ENCODE data around the gene PRND.
A peak's percentile ranks its signal among the peaks of the same experiment; 100 is the strongest.
"Not testable (repeated sequence)": the region's sequence is repeated elsewhere in the genome, so short reads cannot be mapped to it uniquely, and the experiment has no call there.

Gene PRND

DNA sequence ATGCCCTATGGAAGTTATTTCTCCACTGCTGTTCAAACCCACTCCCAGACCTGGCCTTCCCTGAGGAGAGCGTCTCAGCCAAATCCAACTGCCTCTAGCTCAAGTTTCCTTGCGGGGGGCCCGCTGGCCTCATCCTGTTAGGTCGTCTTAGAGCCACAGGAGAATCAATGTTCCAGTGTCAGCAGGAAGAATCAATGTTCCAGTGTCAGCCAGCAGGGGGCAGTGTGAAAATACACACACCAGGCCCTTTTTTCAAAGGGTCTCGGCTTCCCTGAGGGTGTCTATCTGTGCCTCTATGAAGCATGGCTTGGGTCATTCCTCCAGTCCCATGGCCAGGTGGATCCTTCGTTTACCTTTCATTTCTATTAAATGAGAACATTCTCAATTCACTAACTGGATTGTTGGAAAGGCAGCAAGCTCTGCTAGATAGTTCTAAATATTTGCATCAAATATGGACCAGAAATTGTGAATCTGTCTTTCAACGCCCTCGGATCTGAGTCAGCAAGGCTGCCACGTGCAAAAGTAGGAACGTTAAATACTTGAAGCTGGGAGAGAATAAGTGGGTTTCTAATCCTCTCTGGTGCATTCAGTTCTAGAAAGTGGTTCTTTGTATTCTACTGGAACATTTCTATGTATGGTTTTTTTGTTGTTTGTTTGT is 19.2 kb downstream of the PRND start:
- DNase-seq, result peak; percentile 59

DNA sequence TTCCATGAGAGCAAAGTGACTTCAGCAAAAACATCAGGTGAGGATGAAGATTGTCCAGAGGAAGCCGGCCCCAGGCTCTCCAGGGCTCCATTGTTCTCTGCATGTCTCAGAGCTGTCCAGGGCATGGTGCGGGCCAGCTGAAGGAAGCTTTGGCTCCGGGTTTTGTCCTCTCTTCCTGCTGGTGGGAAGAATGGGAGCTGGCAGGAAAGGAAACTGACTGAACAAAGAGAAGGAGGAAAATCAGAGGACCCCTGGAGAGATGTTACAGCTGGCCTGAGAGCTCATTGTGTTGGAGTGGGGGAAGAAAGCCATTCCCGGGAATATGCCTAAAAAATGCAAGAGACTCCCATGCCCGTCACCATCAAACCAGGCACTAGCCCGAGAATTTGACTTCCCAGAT is 27.1 kb downstream of the PRND start:
- no peak for DNase-seq

DNA sequence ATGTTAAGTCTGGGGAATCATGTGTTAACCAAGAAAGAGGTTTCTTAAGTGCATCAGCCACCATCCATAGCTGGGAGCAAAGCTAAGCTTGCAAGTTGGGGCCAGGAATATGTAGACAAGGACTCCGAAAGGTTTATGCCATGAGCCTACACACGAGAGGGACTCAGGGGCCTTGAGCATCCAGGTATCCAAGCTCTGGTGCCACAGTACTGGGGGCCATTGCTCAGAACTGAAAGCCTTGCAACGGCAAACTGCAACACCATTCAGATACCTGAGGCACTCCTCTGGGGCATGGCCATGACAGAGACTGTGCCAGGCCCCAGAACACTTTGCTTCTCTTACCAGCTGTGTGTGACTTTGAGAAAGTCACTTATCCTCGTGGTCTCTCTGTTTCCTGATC is 27.6 kb downstream of the PRND start:
- DNase-seq, result no peak

DNA sequence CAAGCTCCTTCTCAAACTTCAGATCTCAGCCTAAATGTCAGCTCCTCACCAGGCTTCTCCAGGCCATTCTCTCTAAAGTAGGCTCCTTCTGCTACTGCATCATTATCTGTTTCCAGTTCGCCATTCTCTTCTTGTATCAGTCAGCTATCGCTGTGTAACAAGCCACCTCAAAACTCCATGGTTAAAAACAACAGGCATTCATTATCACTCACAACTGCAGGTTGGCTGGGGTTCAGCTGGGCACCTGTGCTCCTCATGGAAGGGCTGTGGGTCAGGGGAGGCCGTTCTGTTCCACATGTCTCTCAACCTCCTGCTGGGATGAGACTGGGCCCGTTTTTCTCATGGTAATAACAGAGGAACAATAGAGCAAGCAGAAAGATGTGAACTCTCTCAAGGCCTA is 28.7 kb downstream of the PRND start:
- no peak for DNase-seq

DNA sequence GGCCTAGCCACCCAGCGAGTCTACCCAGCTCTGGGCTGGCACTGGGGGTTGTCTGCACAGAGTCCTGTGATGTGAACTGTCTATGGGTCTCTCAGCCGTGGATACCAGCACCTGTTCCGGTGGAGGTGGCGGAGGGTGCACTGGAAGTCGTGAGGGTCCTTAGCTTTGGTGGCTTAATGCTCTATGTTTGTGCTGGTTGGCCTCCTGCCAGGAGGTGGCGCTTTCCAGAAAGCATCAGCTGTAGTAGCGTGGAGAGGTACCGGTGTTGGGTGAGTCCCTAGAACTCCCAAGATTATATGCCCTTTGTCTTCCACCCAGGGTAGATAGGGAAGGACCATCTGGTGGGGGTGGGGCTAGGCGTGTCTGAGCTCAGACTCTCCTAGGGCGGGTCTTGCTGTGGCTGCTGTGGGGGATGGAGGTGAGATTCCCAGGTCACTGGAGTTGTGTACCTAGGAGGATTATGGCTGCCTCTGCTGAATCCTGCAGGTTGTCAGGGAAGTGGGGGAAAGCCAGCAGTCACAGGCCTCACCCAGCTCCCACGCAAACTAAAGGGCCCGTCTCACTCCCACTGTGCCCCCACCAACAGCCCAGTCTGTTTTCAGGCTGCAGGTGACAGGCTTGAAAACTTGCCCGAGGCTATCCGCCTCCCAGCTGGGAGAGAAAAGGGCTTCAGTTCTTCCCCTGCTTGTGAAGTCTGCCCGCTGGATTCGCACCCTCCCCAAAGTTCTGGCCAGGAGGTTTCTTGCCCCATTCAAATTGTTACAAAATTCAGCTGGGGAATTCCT is 37.6 kb downstream of the PRND start:
- not testable (repeated sequence) for DNase-seq

DNA sequence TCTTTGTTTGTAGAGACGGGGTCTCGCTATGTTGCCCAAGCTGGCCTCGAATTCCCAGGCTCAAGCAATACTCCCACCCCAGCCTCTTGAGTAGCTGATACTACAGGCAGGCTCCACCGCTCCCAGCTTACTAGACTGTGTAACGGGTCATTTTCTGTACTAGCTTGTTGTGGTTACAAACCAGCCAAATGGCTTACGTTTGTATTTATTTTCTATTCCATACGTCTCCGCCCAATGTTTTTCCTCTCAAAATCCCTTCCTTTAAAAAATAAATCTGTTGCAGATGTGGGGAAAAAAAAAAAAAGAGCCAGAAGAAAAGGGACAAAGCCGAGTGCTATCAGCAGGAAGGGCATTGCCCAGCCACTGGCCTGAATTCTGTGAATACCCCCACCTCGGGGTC is 41.6 kb downstream of the PRND start:
- no peak for DNase-seq

DNA sequence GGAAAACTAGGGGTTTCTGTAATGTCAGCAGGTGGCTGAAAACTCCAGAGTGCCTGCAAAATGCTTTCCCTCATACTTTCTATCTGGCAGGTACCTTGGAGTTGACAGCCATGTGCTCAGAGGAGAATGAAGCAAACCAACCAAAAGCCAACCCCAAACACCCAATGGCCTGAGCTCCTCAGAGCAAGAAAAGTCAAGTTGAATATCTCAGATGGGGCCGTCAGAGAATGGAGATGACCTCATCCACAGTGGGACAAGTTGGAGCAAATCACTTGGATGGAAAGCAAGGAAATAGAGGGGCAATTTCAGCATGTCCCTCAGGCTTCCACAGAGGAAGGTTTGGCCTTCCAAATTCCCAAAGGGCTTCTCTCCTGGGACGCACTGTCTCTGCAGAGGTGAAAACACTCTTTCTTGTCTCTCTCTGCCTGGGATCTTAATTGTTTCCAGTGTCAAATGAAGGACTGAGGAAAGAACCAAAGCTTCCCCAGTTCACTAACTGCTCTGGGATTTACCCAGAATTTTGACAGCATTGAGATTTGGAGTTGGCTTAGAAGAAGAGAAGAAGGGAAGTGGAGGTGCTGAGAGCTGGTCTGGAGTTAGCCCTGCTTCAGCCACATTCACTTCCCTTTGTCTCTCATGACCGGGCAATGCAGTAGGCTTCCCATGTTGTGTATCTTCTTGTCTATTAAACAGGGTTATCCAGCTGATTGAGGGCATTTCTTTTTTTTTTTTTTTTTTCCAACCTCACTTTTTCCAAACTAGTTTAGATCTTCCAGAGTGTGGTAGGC is 42.2 kb downstream of the PRND start:
- DNase-seq, result no peak

DNA sequence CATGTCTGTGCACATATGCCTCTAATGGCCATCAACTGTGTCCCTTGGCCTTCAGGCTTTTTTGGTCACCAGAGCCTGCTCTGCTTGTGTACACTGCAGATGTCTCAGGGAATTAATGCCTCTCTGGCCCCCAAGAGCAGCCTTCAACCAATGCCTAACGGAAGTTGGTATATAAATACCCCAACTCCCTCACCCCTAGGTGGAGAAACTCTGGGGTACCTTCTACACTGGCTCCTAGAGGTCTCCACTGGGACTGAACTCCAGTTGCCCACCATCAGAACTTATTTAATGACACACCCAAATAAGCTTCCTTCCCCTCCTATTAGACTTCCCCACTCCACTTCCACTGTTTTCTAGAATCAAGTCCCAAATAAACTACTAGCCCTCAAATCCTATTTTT is 43.1 kb downstream of the PRND start:
- DNase-seq, result no peak

DNA sequence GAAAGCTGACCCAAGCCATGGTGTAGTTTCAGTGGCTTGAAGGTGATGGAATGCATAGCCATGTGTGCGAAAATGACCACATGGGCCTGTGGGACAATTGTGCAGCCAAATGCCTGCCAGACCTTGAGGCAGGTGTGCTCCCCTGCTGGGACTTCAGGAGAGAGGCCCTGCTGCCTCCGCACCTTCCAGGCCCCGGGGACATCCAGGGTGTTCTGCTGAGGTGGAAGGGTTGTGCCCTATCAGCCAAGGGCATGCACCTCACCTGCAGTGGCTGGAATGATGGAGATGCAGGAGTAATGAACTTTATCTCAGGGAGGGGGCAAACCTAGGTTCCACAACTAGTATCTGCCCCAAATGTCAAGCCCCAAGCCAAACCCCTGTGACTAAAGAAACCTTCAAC is 44.0 kb downstream of the PRND start:
- no peak for DNase-seq

DNA sequence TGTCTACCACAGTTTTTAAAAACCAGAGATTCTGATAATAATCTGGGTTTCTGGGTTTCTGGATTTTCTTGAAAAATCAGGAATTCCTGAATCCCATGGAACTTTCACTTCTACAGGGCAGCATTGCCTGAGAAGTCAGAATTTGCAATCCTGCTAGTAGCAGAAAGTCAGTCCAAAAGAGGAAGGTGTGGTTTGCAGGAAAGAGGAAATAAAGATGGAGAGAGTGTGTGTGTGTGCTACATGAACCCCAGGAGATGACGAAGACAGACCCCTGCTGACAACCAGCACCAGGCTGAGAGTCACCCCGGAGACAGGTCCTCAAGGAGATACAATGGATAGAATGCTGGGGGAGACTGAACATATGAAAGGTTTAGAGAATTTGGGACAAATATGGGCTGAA is 44.9 kb downstream of the PRND start:
- no peak for DNase-seq

DNA sequence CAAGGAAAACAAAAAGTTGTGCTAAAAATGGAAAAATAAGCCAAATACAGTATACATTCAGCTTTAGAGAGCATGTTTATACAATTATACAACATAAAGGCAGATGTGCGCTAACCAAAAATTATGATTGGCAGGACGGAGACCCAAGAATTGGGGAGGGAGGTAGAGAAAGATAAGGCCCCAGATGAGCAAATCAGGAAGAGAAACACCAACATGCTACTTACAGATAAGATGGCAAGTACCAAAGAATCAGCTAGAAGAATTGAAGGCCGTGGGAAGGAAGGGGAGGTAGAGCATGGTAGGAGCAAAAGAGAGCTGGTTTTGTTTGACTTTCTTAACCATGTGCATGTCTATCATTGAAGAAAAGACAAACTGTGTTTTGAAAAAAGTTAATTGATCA is 45.4 kb downstream of the PRND start:
- DNase-seq, result no peak

DNA sequence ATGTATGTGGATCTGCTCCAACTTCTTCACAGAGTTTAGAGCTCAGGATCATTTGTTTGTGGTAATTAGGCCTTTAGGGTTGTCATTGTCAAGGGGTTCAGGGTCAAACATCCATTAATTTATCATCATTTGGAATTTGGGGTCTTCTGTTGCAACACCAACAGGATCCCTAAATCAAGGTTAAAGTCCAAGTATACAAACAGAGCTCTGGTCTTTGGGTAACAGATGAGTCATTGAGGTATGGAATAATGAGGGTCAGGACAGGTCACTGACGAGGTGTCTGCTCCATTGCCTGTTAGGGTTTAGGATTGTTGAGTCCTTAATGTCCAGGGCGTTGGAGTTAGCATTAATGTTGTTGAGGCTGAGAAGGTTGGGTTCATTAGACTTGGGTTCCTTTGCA is 47.6 kb downstream of the PRND start:
- no peak for DNase-seq

DNA sequence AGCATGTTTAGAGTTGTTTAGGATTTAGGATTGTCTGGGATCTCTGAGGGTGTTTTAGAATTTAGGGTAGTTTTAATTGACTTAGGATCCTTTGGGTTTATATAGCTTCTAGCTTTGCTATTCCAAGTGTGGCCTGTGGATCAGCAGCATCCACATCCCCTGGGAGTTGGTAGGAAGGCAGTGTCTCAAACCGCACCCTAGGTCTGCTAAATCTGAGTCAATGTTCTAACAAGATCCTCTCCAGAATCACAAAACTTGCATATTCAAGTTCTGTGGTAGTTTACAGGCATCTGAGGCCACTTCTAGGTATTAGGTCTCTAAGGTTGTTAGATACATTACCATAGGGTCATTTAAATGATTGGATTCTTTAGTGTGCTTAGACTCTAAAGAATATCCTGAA is 48.3 kb downstream of the PRND start:
- no peak for DNase-seq

DNA sequence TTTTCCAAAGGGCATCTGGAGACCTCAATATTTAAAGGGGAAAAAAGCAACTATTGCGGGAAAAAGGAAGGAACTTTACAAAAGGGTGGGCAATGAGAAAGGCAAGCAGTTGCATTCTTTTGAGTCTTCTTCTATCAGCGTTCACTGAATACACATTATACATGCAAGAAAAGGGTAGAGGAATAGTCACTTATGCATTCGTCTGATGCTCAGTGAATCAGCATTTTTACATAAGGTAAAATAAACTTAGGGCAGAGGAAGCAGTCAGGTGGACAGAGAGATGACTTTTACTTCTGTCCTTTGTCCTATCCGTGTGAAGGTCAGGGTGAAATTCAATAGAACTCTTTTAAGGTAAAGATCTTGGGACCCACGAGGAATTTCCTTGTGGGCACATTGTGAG is 49.3 kb downstream of the PRND start:
- no peak for DNase-seq

DNA sequence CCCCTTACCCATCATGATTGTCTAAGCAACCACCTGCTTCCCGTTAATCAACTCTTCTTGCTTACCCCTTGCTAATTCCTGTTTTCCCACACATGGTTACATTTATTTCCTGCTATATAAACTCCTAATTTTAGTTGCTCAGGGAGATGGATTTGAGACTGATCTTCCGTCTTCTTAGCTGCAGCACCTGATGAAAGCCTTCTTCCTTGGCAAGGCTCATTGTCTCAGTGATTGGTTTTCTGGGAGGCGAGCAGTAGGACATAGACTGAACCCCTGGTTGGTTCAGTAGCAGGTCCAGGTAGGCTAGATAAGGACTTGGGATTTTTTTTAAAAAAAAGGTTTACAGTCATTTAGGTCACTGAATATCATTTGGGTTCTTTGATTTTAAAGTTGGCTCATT is 50.4 kb downstream of the PRND start:
- no peak for DNase-seq

DNA sequence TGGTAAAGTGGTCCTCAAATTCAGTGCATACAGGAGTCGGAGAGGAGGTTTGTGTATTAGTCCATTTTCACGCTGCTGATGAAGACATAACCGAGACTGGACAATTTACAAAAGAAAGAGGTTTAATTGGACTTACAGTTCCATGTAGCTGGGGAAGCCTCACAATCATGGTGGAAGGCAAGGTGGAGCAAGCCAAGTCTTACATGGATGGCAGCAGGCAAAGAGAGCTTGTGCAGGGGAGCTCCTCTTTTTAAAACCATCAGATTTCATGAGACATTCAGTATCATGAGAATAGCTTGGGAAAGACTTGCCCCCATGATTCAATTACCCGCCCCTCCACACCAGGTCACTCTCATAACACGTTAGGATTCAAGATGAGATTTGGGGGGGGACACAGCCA is 51.3 kb downstream of the PRND start:
- DNase-seq, result not testable (repeated sequence)

DNA sequence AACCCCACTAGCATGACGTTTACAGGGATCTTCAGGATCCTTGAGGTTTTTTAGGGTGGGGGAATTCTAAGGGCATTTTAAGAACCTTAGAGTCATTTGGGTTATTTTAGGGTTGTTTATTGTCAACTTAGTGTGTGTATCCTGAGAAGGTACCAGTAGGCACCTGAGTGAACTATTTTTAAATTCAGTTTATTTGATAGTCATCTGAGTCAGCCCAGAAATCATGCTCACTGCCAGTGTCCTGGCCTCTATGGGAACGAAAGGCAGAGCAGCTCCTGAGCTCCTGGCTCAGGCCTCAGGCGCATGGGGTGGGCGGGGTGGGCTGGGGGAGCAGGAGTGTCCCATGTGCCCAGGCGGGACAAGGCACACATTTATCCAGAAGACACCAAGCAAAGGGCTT is 52.0 kb downstream of the PRND start:
- no peak for DNase-seq

DNA sequence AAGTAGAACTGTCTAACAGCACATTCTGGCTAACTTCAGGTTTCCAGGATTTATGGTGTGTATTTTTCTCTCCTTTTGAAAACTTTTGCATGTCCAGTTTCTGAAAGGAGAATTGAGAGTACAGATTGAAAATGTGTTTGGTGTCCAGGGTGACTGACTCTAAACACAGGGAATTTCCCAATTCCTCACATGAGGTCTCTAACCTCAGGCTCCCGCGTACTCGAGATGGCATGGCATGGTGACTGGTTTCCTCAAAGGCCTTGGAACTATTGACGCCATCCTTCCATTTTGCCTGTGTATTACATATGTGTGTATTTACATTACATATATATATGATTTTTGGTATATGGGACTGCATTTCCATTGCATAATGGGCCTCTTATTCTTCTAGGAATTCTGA is 52.5 kb downstream of the PRND start:
- DNase-seq, result no peak

DNA sequence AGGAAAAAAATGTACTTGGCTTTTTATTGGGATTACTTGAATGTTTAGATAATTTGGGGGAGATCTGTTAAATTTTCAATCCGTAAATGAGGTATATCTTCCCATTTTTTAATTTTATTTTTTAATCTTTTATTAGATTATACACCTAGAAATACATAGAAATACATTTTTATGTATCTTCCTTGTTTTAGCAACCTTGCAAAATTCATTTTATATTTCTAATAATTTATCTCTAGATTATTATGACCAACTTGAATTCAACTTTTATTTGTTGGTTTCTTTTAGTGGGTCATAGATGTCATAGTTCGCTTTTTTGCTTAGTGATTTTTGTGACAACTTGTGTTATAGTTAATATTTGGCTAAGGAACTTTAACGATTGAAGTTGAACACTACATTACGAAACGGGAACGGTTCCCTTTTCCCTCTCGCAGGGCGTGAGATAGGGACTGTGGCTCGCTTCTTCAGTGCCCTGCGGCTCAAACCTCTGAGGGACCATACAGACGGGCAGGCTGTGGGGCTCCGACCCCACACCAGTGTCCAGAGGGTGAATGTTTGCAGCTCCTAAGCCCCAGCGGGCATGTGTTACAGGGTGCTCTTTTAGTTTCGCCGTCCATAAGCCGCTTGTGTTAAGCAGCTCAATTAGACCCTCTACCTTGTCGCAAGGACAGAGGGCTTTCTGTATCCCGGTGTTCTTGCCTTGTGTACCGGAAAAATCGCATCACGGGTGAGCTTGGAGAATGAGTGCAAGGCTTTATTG is 53.8 kb downstream of the PRND start:
- DNase-seq, result no peak

DNA sequence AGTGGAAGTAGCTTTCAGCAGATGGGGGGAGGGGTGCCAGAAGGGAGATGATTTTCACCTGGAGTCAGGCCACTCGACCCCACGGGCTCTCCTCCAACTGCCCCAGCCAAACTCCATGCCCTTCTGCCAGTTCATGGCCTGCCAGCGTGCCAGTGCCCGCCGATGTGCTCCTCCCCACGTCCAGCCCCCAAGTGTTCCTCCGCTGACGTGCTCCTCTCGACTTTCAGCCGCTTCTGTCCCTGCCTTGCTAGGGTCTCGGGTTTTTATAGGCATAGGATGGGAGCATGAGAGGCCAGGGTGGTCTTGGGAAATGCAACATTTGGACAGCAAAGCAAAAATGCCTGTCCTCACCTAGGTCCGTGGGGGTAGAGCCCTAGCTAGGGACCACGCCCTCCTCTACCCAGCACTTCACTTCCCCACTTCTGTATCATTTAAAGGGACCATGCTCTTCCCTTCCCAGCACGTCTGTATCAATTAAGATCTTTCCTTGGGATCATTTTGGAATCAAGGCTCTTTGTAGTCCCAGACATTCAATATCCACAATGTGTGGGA is 54.4 kb downstream of the PRND start:
- no peak for DNase-seq

All from right forelimb (tissue), 1 donor.